GM10248 (cell line): ENCODE measurements around the gene ATMIN.

Experiments
- CTCF ChIA-PET: fragments of 300-600 bp; sonication (Branson Sonifier 250); formaldehyde crosslinking; extraction: SDS; loops from one replicate; lab custom pipeline; 2021; ENCODE audit warnings: antibody characterized with exemption; lab: Yijun Ruan, JAX
- POLR2A ChIA-PET: fragments of 350-650 bp; sonication (Branson Sonifier 250); formaldehyde crosslinking; extraction: SDS; loops from one replicate; lab custom pipeline; 2020; ENCODE audit warnings: antibody characterized with exemption; lab: Yijun Ruan, JAX
- DNase-seq: peaks from one replicate; pipeline ENCODE4 v3.0.0; 2012; ENCODE audit errors: extremely low spot score
- CTCF ChIP-seq: IDR thresholded peaks from 2 replicates; pipeline ENCODE4 v1.5.1; 2012; ENCODE audit warnings: mild to moderate bottlenecking, low read depth; ENCODE audit errors: extremely low read depth, missing control alignments, control extremely low read depth

Gene ATMIN

GRCh38 chr16:80990978-80991377 is 44.7 kb upstream of the ATMIN start:
- POLR2A ChIA-PET = no interaction called here
- TF ChIP-seq CTCF = no peak
- CTCF ChIA-PET = interaction anchor here (0.8 to 3.6 kb wide), 5 partner anchors 12 to 67 kb away, joined by 3 to 12 read pairs (median 6); no protein-coding TSS in a partner anchor
- DNase-seq = no peak

- ChIA-PET POLR2A (no interaction called here), CTCF (interaction anchor here (1.3 to 2.7 kb wide), 2 partner anchors 13 to 18 kb away, joined by 6 to 15 read pairs; no protein-coding TSS in a partner anchor)
- TF ChIP-seq CTCF = no peak
- no peak for DNase-seq
These were observed 43.7 kb upstream of the ATMIN start for GRCh38 chr16:80991792-80992430.

- ChIA-PET POLR2A (no interaction called here), CTCF (interaction anchor here (1.4 to 2.9 kb wide), 3 partner anchors 12 to 43 kb away, joined by 4 to 27 read pairs (median 15); partner anchors contain the start of gene ATMIN)
- TF ChIP-seq CTCF = no peak
- DNase-seq = no peak
These were observed 42.9 kb upstream of the ATMIN start for GRCh38 chr16:80992676-80993293.

- POLR2A ChIA-PET = no interaction called here
- no peak for TF ChIP-seq CTCF
- DNase-seq = no peak
- CTCF ChIA-PET = interaction anchor here (1.4 to 2.9 kb wide), 4 partner anchors 11 to 43 kb away, joined by 4 to 27 read pairs (median 10); partner anchors contain the start of gene ATMIN
These were observed 42.3 kb upstream of the ATMIN start for GRCh38 chr16:80993307-80993706.

- ChIA-PET CTCF (interaction anchor here (1.4 to 2.9 kb wide), 4 partner anchors 11 to 42 kb away, joined by 4 to 27 read pairs (median 10); partner anchors contain the start of gene ATMIN), POLR2A (no interaction called here)
- no peak for DNase-seq
- no peak for TF ChIP-seq CTCF
These were observed 41.8 kb upstream of the ATMIN start for GRCh38 chr16:80993834-80994233.

- TF ChIP-seq CTCF = no peak
- CTCF ChIA-PET = interaction anchor here (1.7 to 2.9 kb wide), 3 partner anchors 10 to 20 kb away, joined by 4 to 27 read pairs (median 15); no protein-coding TSS in a partner anchor
- POLR2A ChIA-PET = no interaction called here
- DNase-seq = no peak
These were observed 41.2 kb upstream of the ATMIN start for GRCh38 chr16:80994451-80994850.
